ENCODE measurements around the gene FA2H. TPM values are rescaled to one million over a fixed set of nuclear protein-coding genes. Genes with fewer than 3 reads are reported as not detected.
A peak's percentile ranks its signal among the peaks of the same experiment; 100 is the strongest.

FA2H gene
- total and polyA plus RNA-seq, 2 donors from 2014 or later, result 4.2 to 10.3 TPM

- TF ChIP-seq, protein P1, sequence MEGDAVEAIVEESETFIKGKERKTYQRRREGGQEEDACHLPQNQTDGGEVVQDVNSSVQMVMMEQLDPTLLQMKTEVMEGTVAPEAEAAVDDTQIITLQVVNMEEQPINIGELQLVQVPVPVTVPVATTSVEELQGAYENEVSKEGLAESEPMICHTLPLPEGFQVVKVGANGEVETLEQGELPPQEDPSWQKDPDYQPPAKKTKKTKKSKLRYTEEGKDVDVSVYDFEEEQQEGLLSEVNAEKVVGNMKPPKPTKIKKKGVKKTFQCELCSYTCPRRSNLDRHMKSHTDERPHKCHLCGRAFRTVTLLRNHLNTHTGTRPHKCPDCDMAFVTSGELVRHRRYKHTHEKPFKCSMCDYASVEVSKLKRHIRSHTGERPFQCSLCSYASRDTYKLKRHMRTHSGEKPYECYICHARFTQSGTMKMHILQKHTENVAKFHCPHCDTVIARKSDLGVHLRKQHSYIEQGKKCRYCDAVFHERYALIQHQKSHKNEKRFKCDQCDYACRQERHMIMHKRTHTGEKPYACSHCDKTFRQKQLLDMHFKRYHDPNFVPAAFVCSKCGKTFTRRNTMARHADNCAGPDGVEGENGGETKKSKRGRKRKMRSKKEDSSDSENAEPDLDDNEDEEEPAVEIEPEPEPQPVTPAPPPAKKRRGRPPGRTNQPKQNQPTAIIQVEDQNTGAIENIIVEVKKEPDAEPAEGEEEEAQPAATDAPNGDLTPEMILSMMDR (IDR thresholded peaks at IDR 0.05; ENCODE audit: borderline replicate concordance, extremely low read depth, insufficient read depth), result no peak
- Histone ChIP-seq H3K4me3 (ENCODE audit: low read length in 3 of 3) (peak within 1 kb of the TSS; percentile 48 to 87 (median 62)), H3K27me3 (ENCODE audit: control insufficient read depth, insufficient read depth, low read length) (no peaks in the 10 kb centered on the region), H3K9me3 (ENCODE audit: control insufficient read depth in 2 of 3, insufficient read depth in 1 of 3, low read length in 3 of 3) (no peaks in the 10 kb centered on the region), H3K36me3 (ENCODE audit: control insufficient read depth in 2 of 3, insufficient read depth in 3 of 3, low read length in 3 of 3) (no peaks in the 10 kb centered on the region), H3K27ac (ENCODE audit: low read depth in 2 of 2, low read length in 2 of 2) (peak within 1 kb of the TSS; percentile 78 to 92), H3K9ac (ENCODE audit: low read length in 3 of 3) (peak within 1 kb of the TSS in 2 of 3 donors; percentile 80), H3K4me1 (ENCODE audit: control insufficient read depth in 2 of 3, insufficient read depth in 2 of 3, low read depth in 1 of 3, low read length in 3 of 3) (peaks cover 0 to 5% (median 0%) of the 10 kb centered on the region in 3 donors)
- intact Hi-C loops (cut with DNase I), result no loop called here
- DNase-seq, result peak in 4 of 5 donors; percentile 46 to 87 (median 56)
- FAIRE-seq, result no peak
These were observed 74.0 kb downstream of the FA2H start, which contains the start of gene MLKL for GRCh38 chr16:74700438-74701225. Gene MLKL, minus strand, starts transcription at chr16:74700862. Its CDS starts 5,105 bp downstream, at chr16:74695757.

DNA sequence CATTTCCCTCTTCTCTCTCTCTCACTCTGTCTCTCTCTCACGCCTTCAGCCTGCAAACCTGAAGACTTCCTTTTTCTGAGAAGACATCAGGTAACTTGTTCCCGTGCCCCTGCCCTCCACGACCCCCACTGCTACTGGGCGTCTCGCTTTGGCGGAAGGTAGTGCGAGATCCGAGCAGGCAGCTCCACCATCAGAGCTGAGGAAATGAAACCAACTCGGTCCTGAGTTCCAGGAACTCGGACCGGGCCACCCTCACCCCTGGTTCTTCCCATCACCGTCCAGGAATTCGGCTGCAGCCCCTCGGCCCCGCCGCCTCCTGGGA lies 74.5 kb downstream of the FA2H start:
- Histone ChIP-seq H3K36me3 (ENCODE audit: control insufficient read depth in 2 of 3, insufficient read depth in 3 of 3, low read length in 3 of 3) (no peaks in the 10 kb centered on the region), H3K9me3 (ENCODE audit: control insufficient read depth in 2 of 3, insufficient read depth in 1 of 3, low read length in 3 of 3) (no peaks in the 10 kb centered on the region), H3K27me3 (ENCODE audit: control insufficient read depth, insufficient read depth, low read length) (no peaks in the 10 kb centered on the region), H3K4me1 (ENCODE audit: control insufficient read depth in 2 of 3, insufficient read depth in 2 of 3, low read depth in 1 of 3, low read length in 3 of 3) (peaks cover 0 to 5% (median 0%) of the 10 kb centered on the region in 3 donors), H3K9ac (ENCODE audit: low read length in 3 of 3) (peak overlapping the region in 2 of 3 donors; percentile 80), H3K27ac (ENCODE audit: low read depth in 2 of 2, low read length in 2 of 2) (peak overlapping the region; percentile 78 to 92), H3K4me3 (ENCODE audit: low read length in 3 of 3) (peak overlapping the region; percentile 48 to 87 (median 62))
- intact Hi-C loops (cut with DNase I), result no loop called here
- no peak for DNase-seq
- no peak for FAIRE-seq
- TF ChIP-seq, protein P1 (IDR thresholded peaks at IDR 0.05; ENCODE audit: borderline replicate concordance, extremely low read depth, insufficient read depth), result no peak

- H3K9me3 ChIP-seq (ENCODE audit: control insufficient read depth in 2 of 3, insufficient read depth in 1 of 3, low read length in 3 of 3), result no peaks in the 10 kb centered on the region
- no peaks in the 10 kb centered on the region for H3K27me3 ChIP-seq (ENCODE audit: control insufficient read depth, insufficient read depth, low read length)
- no peak for FAIRE-seq
- intact Hi-C loops (cut with DNase I), result no loop called here
- no peak overlapping the region for H3K27ac ChIP-seq (ENCODE audit: low read depth in 2 of 2, low read length in 2 of 2)
- H3K4me3 ChIP-seq (ENCODE audit: low read length in 3 of 3), result peak overlapping the region in 2 of 3 donors; percentile 62 to 87
- TF ChIP-seq, protein P1 (IDR thresholded peaks at IDR 0.05; ENCODE audit: borderline replicate concordance, extremely low read depth, insufficient read depth), result no peak
- no peak for DNase-seq
- H3K9ac ChIP-seq (ENCODE audit: low read length in 3 of 3), result peak overlapping the region in 1 of 3 donors; percentile 9
- H3K36me3 ChIP-seq (ENCODE audit: control insufficient read depth in 2 of 3, insufficient read depth in 3 of 3, low read length in 3 of 3), result no peaks in the 10 kb centered on the region
- peaks cover 0 to 5% (median 0%) of the 10 kb centered on the region in 3 donors for H3K4me1 ChIP-seq (ENCODE audit: control insufficient read depth in 2 of 3, insufficient read depth in 2 of 3, low read depth in 1 of 3, low read length in 3 of 3)
These were observed 75.0 kb downstream of the FA2H start for GRCh38 chr16:74699666-74700065.

All from kidney (tissue), 14 donors.